Stimulated activated CD4-positive, alpha-beta T cell treated with anti-CD3 and anti-CD28 coated beads, Interleukin-1b, Interleukin-23, amount 100 ng/mL, for 1 hour (primary cell): Measurements from ENCODE around the gene MYO1B.
"Not testable (repeated sequence)": the region's sequence is repeated elsewhere in the genome, so short reads cannot be mapped to it uniquely, and the experiment has no call there.

Experiments used
- DNase-seq, 2 donors: peaks; one replicate each; pipeline ENCODE4 v3.0.0-alpha.2; 2020; ENCODE audit warnings: low read depth in 2 of 2

MYO1B gene

GRCh38 chr2:191410646-191411436, 165.6 kb downstream of the MYO1B start:
- DNase-seq, result no peak

- DNase-seq, result no peak
Measured at GRCh38 chr2:191411472-191411871, 166.3 kb downstream of the MYO1B start.

- DNase-seq, result no peak
Measured at GRCh38 chr2:191412353-191412752, 167.1 kb downstream of the MYO1B start.

- no peak for DNase-seq
Measured at GRCh38 chr2:191415101-191415500, 169.9 kb downstream of the MYO1B start.

GRCh38 chr2:191415858-191416257, 170.7 kb downstream of the MYO1B start:
- no peak for DNase-seq

GRCh38 chr2:191417746-191418145, 172.5 kb downstream of the MYO1B start:
- no peak for DNase-seq

GRCh38 chr2:191421950-191422349, 176.7 kb downstream of the MYO1B start:
- DNase-seq, result no peak

- DNase-seq, result no peak
Measured at GRCh38 chr2:191427031-191427430, 181.8 kb downstream of the MYO1B start.

GRCh38 chr2:191428141-191428540, 182.9 kb downstream of the MYO1B start:
- no peak for DNase-seq

- DNase-seq, result no peak
Measured at GRCh38 chr2:191430476-191430875, 185.3 kb downstream of the MYO1B start.

GRCh38 chr2:191432121-191432520, 186.9 kb downstream of the MYO1B start:
- DNase-seq, result no peak

GRCh38 chr2:191434072-191434471, 188.9 kb downstream of the MYO1B start:
- DNase-seq, result no peak

GRCh38 chr2:191435141-191435540, 189.9 kb downstream of the MYO1B start:
- DNase-seq, result no peak

- no peak for DNase-seq
Measured at GRCh38 chr2:191436368-191437055, 191.3 kb downstream of the MYO1B start.

- no peak for DNase-seq
Measured at GRCh38 chr2:191439481-191439880, 194.3 kb downstream of the MYO1B start.

- DNase-seq, result no peak
Measured at GRCh38 chr2:191441496-191442214, 196.5 kb downstream of the MYO1B start.

GRCh38 chr2:191443446-191443845, 198.2 kb downstream of the MYO1B start:
- no peak for DNase-seq

GRCh38 chr2:191446910-191447309, 201.7 kb downstream of the MYO1B start:
- no peak for DNase-seq

GRCh38 chr2:191451116-191451515, 205.9 kb downstream of the MYO1B start:
- DNase-seq, result no peak

- DNase-seq, result no peak
Measured at GRCh38 chr2:191452065-191452464, 206.9 kb downstream of the MYO1B start.

- DNase-seq, result no peak
Measured at GRCh38 chr2:191453761-191454160, 208.6 kb downstream of the MYO1B start.

GRCh38 chr2:191456506-191456905, 211.3 kb downstream of the MYO1B start:
- not testable (repeated sequence) for DNase-seq

- no peak for DNase-seq
Measured at GRCh38 chr2:191459158-191459557, 214.0 kb downstream of the MYO1B start.
